Measurements from ENCODE around the gene SIX1.
A peak's percentile ranks its signal among the peaks of the same experiment; 100 is the strongest.

SIX1 gene

DNA sequence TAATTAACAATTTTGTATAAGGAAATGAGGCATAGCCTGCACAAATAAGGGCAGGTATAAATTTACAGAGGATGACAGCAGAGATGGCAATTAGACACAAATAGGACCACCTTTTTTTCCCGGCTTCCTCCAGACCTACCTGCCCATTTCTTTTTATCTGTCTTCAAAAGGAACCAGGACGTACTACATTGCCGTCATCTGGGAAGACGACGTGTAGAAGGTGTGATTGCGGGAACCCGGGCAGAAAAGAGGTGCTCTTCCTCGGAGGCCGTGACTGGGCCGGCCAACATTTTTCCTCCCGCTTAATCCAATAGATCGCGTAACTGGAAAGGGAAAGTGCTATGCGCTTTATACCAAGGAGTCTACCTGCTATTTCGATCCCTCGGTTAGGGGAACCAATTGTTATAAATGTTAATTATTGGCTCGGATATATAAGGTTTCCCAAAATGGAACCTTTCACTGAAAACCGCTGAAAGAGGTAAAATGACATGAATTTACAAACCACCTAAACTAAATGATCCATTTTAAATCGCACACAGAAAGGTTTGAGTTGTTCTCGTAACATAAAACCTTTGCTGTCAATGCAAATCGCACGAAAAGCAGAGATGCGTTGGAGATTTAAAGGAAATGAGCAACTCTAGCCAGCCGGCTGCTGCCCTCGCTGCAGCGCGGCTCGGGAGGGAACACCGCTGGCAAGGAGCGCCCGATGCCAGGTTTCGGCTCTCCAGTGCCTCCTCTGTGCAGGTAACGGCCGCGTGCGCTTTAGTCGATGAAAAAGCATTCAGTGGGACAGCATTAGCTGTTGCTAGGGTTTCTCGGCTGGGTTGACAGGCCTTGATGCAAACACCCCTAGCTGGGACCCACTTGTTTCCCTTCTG is 2.8 kb upstream of the SIX1 start:
- H3K4me3 ChIP-seq (ENCODE audit: low read depth, low read length), result no peak overlapping the region
- in situ Hi-C loops (cut with HindIII; ENCODE audit: low sequenced_read_pairs), result no loop called here
- no peak for TF ChIP-seq CTCF (IDR thresholded peaks at IDR 0.05; ENCODE audit: low read depth, low read length, missing control alignments)

DNA sequence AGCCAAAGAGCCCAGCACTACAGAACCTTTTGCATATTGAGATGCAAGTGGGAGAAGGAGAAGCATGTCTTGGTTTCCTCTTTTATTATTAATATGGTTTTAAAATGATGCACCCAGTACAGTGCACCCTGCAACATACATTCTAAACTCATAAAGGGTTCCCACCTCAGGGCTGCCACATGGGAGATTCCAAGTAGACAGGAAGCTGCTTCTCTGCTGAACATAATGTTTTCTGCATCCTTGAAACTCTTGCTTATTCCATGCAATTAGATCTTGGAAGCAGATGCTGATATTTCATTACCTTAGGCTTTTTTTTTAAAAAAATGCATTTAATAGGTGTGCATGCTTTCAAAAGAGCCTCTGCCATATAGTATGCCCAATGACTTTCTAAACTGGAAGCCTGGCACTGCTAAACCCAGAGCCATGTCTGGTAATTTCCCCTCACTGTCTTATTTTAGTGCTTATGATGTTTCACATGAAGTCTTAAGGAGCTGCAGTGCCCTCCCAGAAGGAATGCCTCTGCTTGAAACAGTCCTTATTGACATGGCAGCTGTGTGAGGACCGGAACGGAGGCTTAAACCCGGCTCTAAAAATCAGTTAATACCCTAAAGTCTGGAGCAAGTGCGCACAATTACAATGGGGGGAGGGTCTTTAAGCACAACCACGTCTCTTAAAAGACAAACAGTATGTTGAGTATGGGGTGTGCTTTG is 2.0 kb upstream of the SIX1 start:
- in situ Hi-C loops (cut with HindIII; ENCODE audit: low sequenced_read_pairs), result no loop called here
- no peak overlapping the region for H3K4me3 ChIP-seq (ENCODE audit: low read depth, low read length)
- TF ChIP-seq CTCF (IDR thresholded peaks at IDR 0.05; ENCODE audit: low read depth, low read length, missing control alignments), result no peak
- no peak for DNase-seq (ENCODE audit: low read depth)

More for the DNA sequence above, 2.8 kb upstream of the SIX1 start:
- DNase-seq (ENCODE audit: low read depth), result no peak

GRCh38 chr14:60650373-60650961 is 1.2 kb upstream of the SIX1 start:
- in situ Hi-C loops (cut with HindIII; ENCODE audit: low sequenced_read_pairs), result no loop called here
- no peak for TF ChIP-seq CTCF (IDR thresholded peaks at IDR 0.05; ENCODE audit: low read depth, low read length, missing control alignments)
- no peak for DNase-seq (ENCODE audit: low read depth)
- no peak overlapping the region for H3K4me3 ChIP-seq (ENCODE audit: low read depth, low read length)

- TF ChIP-seq CTCF (IDR thresholded peaks at IDR 0.05; ENCODE audit: low read depth, low read length, missing control alignments), result no peak
- H3K4me3 ChIP-seq (ENCODE audit: low read depth, low read length), result peak overlapping the region; percentile 62
- in situ Hi-C loops (cut with HindIII; ENCODE audit: low sequenced_read_pairs), result loop anchor here (10.0 kb wide), 1 partner anchor 375 kb away; no protein-coding TSS in a partner anchor
- no peak for DNase-seq (ENCODE audit: low read depth)
Observed at GRCh38 chr14:60649875-60650372, 647 bp upstream of the SIX1 start.

GRCh38 chr14:60648249-60648933 is 886 bp downstream of the SIX1 start:
- in situ Hi-C loops (cut with HindIII; ENCODE audit: low sequenced_read_pairs), result loop anchor here (10.0 kb wide), 1 partner anchor 376 kb away; no protein-coding TSS in a partner anchor
- peak; percentile 14 for TF ChIP-seq CTCF (IDR thresholded peaks at IDR 0.05; ENCODE audit: low read depth, low read length, missing control alignments)
- DNase-seq (ENCODE audit: low read depth), result no peak
- H3K4me3 ChIP-seq (ENCODE audit: low read depth, low read length), result peak overlapping the region; percentile 62

DNA sequence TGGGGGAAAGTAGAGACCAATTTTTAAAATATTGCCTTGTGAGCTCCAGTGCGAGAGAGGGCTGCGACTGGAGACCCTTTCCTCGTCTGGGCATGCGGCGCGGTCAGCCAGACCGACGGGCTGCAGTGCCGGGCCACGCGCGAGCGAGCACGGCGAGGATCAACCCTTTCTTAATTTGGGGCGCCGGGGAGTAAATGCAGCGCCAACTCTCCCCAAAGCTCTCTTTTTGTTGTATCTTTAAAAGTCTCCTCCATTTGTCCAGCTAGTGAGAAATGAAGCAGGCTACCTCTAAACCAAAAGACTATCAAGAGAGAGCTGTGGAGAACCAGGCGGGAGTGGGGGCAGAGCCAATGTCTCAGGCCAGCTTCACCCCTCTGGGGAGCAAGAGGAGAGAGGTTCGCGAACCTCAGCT is 1.4 kb downstream of the SIX1 start:
- in situ Hi-C loops (cut with HindIII; ENCODE audit: low sequenced_read_pairs), result loop anchor here (10.0 kb wide), 1 partner anchor 377 kb away; no protein-coding TSS in a partner anchor
- DNase-seq (ENCODE audit: low read depth), result no peak
- no peak for TF ChIP-seq CTCF (IDR thresholded peaks at IDR 0.05; ENCODE audit: low read depth, low read length, missing control alignments)
- peak overlapping the region; percentile 62 for H3K4me3 ChIP-seq (ENCODE audit: low read depth, low read length)
